H1 (cell line): ENCODE data around the gene IL13. TPM values are rescaled to one million over a fixed set of nuclear protein-coding genes. Genes with fewer than 3 reads are reported as not detected.

Experiments used
- polyA plus RNA-seq, 7 experiments: library from polyadenylated mRNA; depleted of rRNA in 3 of 7; stranded (reverse) in 5 of 7; unstranded in 2 of 7; fragments of >200 nt in 5 of 7; fragments of 200-250 nt in 2 of 7; gene quantifications; 1 replicate in 5 of 7; 2 replicates in 1 of 7; 4 replicates in 1 of 7; pipeline versions ENCODE4 v1.2.1 to v1.2.3, GENCODE V29; 2011 to 2013; ENCODE audit warnings: missing spikeins in 2 of 7, mixed read lengths in 2 of 7
- total RNA-seq: library from RNA; stranded (reverse); fragmentation: NEBNext Ultra II Directional; extraction: Animal tissue kit (Norgen Biotek cat#: 25700); gene quantifications from 2 replicates; pipeline ENCODE4 v1.2.1, GENCODE V29; 2021
- TF ChIP-seq, protein P1 (sequence below), 3 experiments: IDR thresholded peaks; 1 replicate in 2 of 3; 2 replicates in 1 of 3; pipeline versions ENCODE4 v1.5.1 to v1.6.1; 2011; ENCODE audit warnings: low read length in 3 of 3, mild to moderate bottlenecking in 3 of 3, inconsistent platforms in 2 of 3, low read depth in 1 of 3, moderate library complexity in 1 of 3; ENCODE audit not compliant: insufficient read depth in 1 of 3; ENCODE audit errors: control extremely low read depth in 1 of 3

IL13 gene
- total and polyA plus RNA-seq, 2 of the 8 experiments (the other 6 are each of a cell fraction or from before 2014, with no cell fraction given): not detected

DNA sequence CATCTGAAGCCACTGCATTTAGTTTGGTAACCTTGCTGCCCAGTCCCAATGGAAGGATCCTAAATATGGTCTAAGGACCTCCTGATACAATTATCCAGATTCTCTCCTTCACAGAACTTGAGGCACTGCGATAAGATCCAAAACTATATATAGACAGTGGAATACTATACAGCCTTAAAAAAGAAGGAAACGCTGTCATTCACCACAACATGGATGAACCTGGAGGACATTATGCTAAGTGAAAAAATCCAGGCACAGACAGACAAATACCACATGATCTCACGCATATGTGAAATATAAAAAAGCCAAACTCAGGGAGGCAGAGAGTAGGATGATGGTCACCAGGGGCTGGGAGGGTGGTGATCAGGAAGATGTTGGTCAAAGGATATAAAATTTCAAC, 13.0 kb downstream of the IL13 start (continued):
- TF ChIP-seq, protein P1, sequence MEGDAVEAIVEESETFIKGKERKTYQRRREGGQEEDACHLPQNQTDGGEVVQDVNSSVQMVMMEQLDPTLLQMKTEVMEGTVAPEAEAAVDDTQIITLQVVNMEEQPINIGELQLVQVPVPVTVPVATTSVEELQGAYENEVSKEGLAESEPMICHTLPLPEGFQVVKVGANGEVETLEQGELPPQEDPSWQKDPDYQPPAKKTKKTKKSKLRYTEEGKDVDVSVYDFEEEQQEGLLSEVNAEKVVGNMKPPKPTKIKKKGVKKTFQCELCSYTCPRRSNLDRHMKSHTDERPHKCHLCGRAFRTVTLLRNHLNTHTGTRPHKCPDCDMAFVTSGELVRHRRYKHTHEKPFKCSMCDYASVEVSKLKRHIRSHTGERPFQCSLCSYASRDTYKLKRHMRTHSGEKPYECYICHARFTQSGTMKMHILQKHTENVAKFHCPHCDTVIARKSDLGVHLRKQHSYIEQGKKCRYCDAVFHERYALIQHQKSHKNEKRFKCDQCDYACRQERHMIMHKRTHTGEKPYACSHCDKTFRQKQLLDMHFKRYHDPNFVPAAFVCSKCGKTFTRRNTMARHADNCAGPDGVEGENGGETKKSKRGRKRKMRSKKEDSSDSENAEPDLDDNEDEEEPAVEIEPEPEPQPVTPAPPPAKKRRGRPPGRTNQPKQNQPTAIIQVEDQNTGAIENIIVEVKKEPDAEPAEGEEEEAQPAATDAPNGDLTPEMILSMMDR (IDR thresholded peaks at IDR 0.05; ENCODE audit: control extremely low read depth in 1 of 3, insufficient read depth in 1 of 3, low read depth in 1 of 3, low read length in 3 of 3): no peak
